Skeletal muscle satellite cell (primary cell): ENCODE measurements around the gene RIMKLA.

Experiments
- H3K27me3 ChIP-seq: 2 replicates; pipeline ENCODE4 v1.7.0; 2013; ENCODE audit warnings: low read length; ENCODE audit not compliant: control insufficient read depth, insufficient read depth
- H3K36me3 ChIP-seq: 2 replicates; pipeline ENCODE4 v1.7.0; 2013; ENCODE audit warnings: mild to moderate bottlenecking, control low read depth, low read length; ENCODE audit not compliant: insufficient read depth
- H3K4me1 ChIP-seq: 2 replicates; pipeline ENCODE4 v1.7.0; 2013; ENCODE audit warnings: low read length; ENCODE audit not compliant: control insufficient read depth, insufficient read depth
- H3K4me2 ChIP-seq: 2 replicates; pipeline ENCODE4 v1.7.0; 2013; ENCODE audit warnings: mild to moderate bottlenecking, low read length
- H3K4me3 ChIP-seq: 2 replicates; pipeline ENCODE4 v1.7.0; 2013; ENCODE audit warnings: low read length
- H3K9ac ChIP-seq: 2 replicates; pipeline ENCODE4 v1.7.0; 2013; ENCODE audit warnings: mild to moderate bottlenecking, low read depth, low read length, moderate library complexity
- H3K9me3 ChIP-seq: replicated peaks from 2 replicates; pipeline ENCODE4 v1.7.0; 2013; ENCODE audit warnings: mild to moderate bottlenecking, control low read depth, low read length

RIMKLA gene

GRCh38 chr1:42379794-42380585 is 602 bp upstream of the RIMKLA start:
- Histone ChIP-seq H3K9ac (no peak overlapping the region), H3K4me3 (peak overlapping the region; percentile 70)

GRCh38 chr1:42381280-42381673 is 685 bp downstream of the RIMKLA start:
- peaks cover 38% of the 10 kb centered on the region for H3K27me3 ChIP-seq
- H3K9ac ChIP-seq = no peak overlapping the region
- no peaks in the 10 kb centered on the region for H3K36me3 ChIP-seq
- H3K4me2 ChIP-seq = peak overlapping the region; percentile 87
- no peaks in the 10 kb centered on the region for H3K9me3 ChIP-seq
- H3K4me3 ChIP-seq = no peak overlapping the region
- peaks cover 6% of the 10 kb centered on the region for H3K4me1 ChIP-seq

More at GRCh38 chr1:42379794-42380585, 602 bp upstream of the RIMKLA start:
- Histone ChIP-seq H3K4me2 (peak overlapping the region; percentile 87), H3K36me3 (no peaks in the 10 kb centered on the region), H3K27me3 (peaks cover 37% of the 10 kb centered on the region), H3K4me1 (peaks cover 6% of the 10 kb centered on the region), H3K9me3 (no peaks in the 10 kb centered on the region)

GRCh38 chr1:42385283-42385682 is 4.7 kb downstream of the RIMKLA start:
- H3K4me3 ChIP-seq = no peak overlapping the region
- H3K9me3 ChIP-seq = no peaks in the 10 kb centered on the region
- H3K4me2 ChIP-seq = no peak overlapping the region
- peaks cover 6% of the 10 kb centered on the region for H3K4me1 ChIP-seq
- H3K36me3 ChIP-seq = no peaks in the 10 kb centered on the region
- peaks cover 27% of the 10 kb centered on the region for H3K27me3 ChIP-seq
- no peak overlapping the region for H3K9ac ChIP-seq

GRCh38 chr1:42386051-42386450 is 5.5 kb downstream of the RIMKLA start:
- Histone ChIP-seq H3K36me3 (no peaks in the 10 kb centered on the region), H3K4me3 (no peak overlapping the region), H3K9ac (no peak overlapping the region), H3K27me3 (peaks cover 25% of the 10 kb centered on the region), H3K4me2 (no peak overlapping the region), H3K4me1 (peaks cover 2% of the 10 kb centered on the region), H3K9me3 (no peaks in the 10 kb centered on the region)

- H3K4me1 ChIP-seq = no peaks in the 10 kb centered on the region
- no peaks in the 10 kb centered on the region for H3K36me3 ChIP-seq
- H3K9ac ChIP-seq = no peak overlapping the region
- no peak overlapping the region for H3K4me3 ChIP-seq
- H3K4me2 ChIP-seq = no peak overlapping the region
- peaks cover 8% of the 10 kb centered on the region for H3K27me3 ChIP-seq
- no peaks in the 10 kb centered on the region for H3K9me3 ChIP-seq
These were observed 11.7 kb downstream of the RIMKLA start for GRCh38 chr1:42392255-42392654.

GRCh38 chr1:42392967-42393848 is 12.6 kb downstream of the RIMKLA start:
- Histone ChIP-seq H3K27me3 (peaks cover 8% of the 10 kb centered on the region), H3K36me3 (no peaks in the 10 kb centered on the region)

GRCh38 chr1:42399315-42400100 is 18.9 kb downstream of the RIMKLA start:
- Histone ChIP-seq H3K36me3 (no peaks in the 10 kb centered on the region), H3K4me3 (no peak overlapping the region), H3K9me3 (no peaks in the 10 kb centered on the region), H3K27me3 (peaks cover 5% of the 10 kb centered on the region), H3K9ac (no peak overlapping the region), H3K4me1 (no peaks in the 10 kb centered on the region), H3K4me2 (no peak overlapping the region)

More at GRCh38 chr1:42392967-42393848, 12.6 kb downstream of the RIMKLA start:
- no peaks in the 10 kb centered on the region for H3K4me1 ChIP-seq
- no peak overlapping the region for H3K4me3 ChIP-seq
- no peak overlapping the region for H3K9ac ChIP-seq
- no peak overlapping the region for H3K4me2 ChIP-seq
- no peaks in the 10 kb centered on the region for H3K9me3 ChIP-seq

- Histone ChIP-seq H3K27me3 (peaks cover 16% of the 10 kb centered on the region), H3K4me2 (no peak overlapping the region), H3K9me3 (no peaks in the 10 kb centered on the region), H3K9ac (no peak overlapping the region), H3K4me1 (no peaks in the 10 kb centered on the region), H3K36me3 (no peaks in the 10 kb centered on the region), H3K4me3 (no peak overlapping the region)
These were observed 23.3 kb downstream of the RIMKLA start for GRCh38 chr1:42403880-42404400.

GRCh38 chr1:42414551-42415496 is 34.2 kb downstream of the RIMKLA start:
- Histone ChIP-seq H3K4me1 (no peaks in the 10 kb centered on the region), H3K36me3 (no peaks in the 10 kb centered on the region), H3K4me3 (no peak overlapping the region), H3K4me2 (no peak overlapping the region), H3K27me3 (peaks cover 14% of the 10 kb centered on the region), H3K9ac (no peak overlapping the region), H3K9me3 (no peaks in the 10 kb centered on the region)

GRCh38 chr1:42417166-42417565 is 36.6 kb downstream of the RIMKLA start:
- no peaks in the 10 kb centered on the region for H3K4me1 ChIP-seq
- H3K27me3 ChIP-seq = peaks cover 37% of the 10 kb centered on the region
- H3K9me3 ChIP-seq = no peaks in the 10 kb centered on the region
- H3K4me3 ChIP-seq = no peak overlapping the region
- H3K4me2 ChIP-seq = no peak overlapping the region
- H3K36me3 ChIP-seq = no peaks in the 10 kb centered on the region
- no peak overlapping the region for H3K9ac ChIP-seq
